Measurements from ENCODE around the gene HDAC4. TPM values are rescaled to one million over a fixed set of nuclear protein-coding genes. Genes with fewer than 3 reads are reported as not detected.

Gene HDAC4
- polyA plus RNA-seq, 6 donors from 2014 or later, result 1.5 to 6.8 (median 2.8) TPM; not detected in 1

DNA sequence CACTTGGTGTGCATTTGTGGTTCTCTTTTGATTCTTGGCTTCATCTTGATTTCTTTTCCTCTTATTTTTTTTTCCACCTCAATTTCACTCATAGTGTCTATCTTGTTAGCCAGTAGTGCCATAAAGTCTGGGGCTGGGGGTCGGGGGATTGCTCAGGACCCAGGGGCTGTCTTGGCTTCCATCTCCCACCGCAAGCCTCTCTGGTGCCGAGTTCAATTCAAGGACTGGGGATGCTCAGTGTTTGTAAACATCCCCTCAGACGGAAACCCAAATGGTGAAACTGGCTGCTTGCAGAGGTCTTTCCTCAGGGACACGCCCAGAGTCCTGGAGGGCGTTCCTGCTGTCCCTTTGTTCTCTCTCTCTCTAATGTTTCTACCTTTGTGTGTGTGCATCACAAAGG, 379.6 kb downstream of the HDAC4 start:
- Mint-ChIP-seq H3K36me3 (no peaks in the 10 kb centered on the region), H3K4me1 (no peaks in the 10 kb centered on the region), H3K27ac (no peak overlapping the region), H3K9me3 (no peaks in the 10 kb centered on the region), H3K4me3 (no peak overlapping the region), H3K27me3 (peaks cover under 1 to 17% (median 8%) of the 10 kb centered on the region in 3 donors)
- ATAC-seq (ENCODE audit: low read depth in 2 of 2), result no peak
- DNase-seq, result no peak

DNA sequence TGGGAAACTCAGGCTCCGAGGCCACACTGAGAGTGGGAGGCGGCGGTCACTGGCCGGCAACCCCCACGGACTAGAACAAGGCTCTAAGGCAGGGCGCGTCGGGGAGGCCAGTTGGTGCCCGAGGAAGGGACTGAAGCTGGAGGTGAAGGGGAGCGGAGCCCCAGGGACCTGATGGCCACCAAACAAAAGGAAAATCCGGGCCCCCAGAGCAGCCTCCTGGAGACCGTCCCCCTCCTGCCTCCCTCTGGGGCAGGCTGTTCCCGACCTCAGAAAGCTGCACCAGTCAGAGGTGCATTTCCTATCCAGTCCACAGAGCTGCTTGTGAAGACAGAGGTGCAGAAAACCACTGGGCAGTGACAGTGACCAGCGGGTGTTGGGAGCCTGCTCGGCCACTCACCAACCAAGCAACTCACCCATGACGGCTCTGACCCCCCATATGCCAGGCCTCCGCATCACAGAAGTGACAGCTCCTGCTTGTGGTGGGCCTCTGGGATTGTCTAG, 380.2 kb downstream of the HDAC4 start:
- H3K27ac Mint-ChIP-seq, result no peak overlapping the region
- no peak for DNase-seq
- H3K4me3 Mint-ChIP-seq, result no peak overlapping the region
- ATAC-seq (ENCODE audit: low read depth in 2 of 2), result no peak
- H3K36me3 Mint-ChIP-seq, result no peaks in the 10 kb centered on the region
- no peaks in the 10 kb centered on the region for H3K9me3 Mint-ChIP-seq
- H3K27me3 Mint-ChIP-seq, result peaks cover 0 to 22% (median 8%) of the 10 kb centered on the region in 3 donors
- H3K4me1 Mint-ChIP-seq, result no peaks in the 10 kb centered on the region

DNA sequence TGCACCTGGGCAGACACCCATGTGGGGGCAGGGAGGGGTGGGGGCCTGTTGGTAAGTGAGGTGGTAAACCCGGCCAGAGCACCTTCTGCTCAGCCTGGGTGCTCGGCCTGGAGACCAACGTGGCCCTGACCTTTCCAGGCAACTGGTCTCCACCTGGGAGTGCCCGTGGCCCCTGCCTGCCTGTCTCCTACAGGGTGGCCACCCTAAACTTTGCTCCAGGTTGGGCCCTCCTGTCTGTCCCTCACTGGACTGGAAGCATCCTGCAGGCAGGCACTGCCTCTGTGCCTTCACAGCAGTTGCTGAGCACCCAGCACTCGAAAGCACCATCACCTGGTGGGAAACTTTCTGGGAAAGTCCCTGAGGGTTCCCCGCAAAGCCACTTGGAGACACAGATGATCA, 381.6 kb downstream of the HDAC4 start:
- Mint-ChIP-seq H3K27ac (no peak overlapping the region), H3K27me3 (peaks cover 0 to 23% (median 8%) of the 10 kb centered on the region in 3 donors), H3K4me3 (no peak overlapping the region), H3K36me3 (no peaks in the 10 kb centered on the region), H3K4me1 (no peaks in the 10 kb centered on the region), H3K9me3 (no peaks in the 10 kb centered on the region)
- no peak for ATAC-seq (ENCODE audit: low read depth in 2 of 2)
- no peak for DNase-seq

DNA sequence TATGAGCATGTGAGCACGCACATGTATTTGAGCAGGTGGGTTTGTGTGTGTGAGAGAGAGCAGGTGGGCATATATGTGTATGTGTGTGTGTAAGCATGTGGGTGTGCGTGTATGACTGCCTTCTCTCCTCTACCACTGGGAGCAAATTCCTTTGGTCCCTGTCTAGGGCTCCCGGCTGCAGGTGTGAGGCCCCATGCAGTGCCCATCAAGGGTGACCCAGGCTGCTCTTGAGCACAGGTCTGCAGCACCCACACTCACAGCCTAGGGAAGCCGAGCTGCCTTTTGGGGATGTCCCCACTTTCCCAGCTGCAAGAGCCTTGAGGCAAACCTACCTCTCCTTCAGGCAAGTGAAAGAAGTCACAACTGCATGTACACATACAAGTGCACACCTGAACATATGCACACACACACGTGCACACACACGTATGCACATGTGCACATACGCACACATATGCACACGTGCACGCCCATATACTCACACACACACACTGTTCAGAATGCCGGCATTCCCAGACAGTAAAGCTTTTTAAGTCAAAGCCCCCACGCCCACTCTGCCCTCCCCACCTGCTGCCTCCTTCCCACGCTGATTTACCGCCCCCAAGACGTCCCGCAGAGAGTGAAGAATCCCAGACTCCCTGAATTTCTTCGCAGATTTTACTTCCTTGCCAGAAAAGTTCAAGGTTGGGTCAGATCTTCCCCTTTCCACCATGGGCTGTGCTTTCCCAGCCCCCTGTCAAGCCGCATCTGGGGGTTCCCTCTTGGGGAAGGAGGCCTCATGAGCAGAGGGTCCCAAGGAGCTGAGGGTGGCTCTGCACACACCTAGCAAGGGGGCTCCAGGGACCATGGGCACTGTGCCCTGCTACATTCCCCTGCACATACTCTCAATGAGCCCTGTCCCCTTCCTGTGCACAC, 382.3 kb downstream of the HDAC4 start:
- DNase-seq (no peak), ATAC-seq (ENCODE audit: low read depth in 2 of 2) (no peak)
- Mint-ChIP-seq H3K4me1 (no peaks in the 10 kb centered on the region), H3K9me3 (no peaks in the 10 kb centered on the region), H3K4me3 (no peak overlapping the region), H3K36me3 (no peaks in the 10 kb centered on the region), H3K27ac (peak overlapping the region in 1 of 6 donors; percentile 30), H3K27me3 (peaks cover 0 to 23% (median 8%) of the 10 kb centered on the region in 3 donors)

DNA sequence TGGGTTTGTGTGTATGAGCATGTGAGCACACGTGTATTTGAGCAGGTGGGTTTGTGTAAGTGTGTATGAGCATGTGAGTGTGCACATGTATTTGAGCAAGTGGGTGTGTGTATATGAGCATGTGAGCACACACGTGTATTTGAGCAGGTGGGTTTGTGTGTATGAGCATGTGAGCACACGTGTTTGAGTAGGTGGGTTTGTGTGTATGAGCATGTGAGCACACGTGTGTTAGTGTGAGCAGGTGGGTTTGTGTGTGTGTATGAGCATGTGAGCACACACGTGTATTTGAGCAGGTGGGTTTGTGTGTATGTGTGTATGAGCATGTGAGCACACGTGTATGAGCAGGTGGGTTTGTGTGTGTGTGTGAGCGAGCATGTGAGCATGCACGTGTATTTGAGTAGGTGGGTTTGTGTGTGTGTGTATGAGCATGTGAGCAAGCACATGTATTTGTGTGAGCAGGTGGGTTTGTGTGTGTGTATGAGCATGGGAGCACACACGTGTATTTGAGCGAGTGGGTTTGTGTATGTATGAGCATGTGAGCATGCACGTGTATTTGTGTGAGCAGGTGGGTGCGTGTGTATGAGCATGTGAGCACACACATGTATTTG, 383.2 kb downstream of the HDAC4 start:
- Mint-ChIP-seq H3K4me3 (no peak overlapping the region), H3K36me3 (no peaks in the 10 kb centered on the region), H3K27ac (no peak overlapping the region), H3K4me1 (no peaks in the 10 kb centered on the region), H3K27me3 (peaks cover 0 to 20% (median 8%) of the 10 kb centered on the region in 3 donors), H3K9me3 (no peaks in the 10 kb centered on the region)
- ATAC-seq (ENCODE audit: low read depth in 2 of 2), result no peak
- DNase-seq, result no peak

DNA sequence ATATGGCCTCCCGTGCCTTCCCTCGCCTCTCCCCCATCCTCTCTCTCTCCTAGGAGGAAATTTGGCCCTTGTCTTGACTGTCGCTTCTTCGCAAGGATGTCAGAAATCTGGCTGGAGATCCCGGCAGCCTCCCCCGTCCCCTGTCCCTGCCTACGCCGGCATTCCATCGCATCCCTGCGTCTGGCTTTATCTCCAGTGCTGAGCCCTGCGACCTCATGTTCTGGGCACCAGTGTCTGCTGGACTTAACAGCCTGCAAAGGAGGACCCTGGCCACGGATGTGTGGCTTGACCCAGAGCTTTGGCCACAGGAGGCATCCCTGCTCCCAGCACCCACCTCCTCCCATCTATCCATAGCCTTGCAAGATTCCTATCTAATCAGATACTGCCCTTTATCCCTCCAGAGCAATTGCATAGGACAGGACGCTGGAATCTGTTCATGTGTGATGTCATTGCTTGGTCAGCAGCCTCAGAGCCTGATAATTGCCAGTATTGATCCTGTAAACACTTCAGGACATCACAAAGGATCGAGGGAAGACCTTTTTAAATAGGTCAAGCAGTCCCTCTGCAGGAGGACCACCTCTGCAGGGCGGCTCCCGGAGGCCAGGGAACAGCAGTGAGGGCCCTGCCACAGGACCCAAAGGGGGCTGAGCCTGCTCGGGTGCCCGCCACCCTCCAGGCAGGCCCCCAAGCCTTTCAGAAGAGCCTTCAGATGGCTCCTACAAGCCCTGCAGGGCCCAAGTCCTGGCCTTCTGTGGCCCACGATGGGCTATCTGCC, 384.7 kb downstream of the HDAC4 start:
- DNase-seq, result no peak
- no peak for ATAC-seq (ENCODE audit: low read depth in 2 of 2)
- H3K4me1 Mint-ChIP-seq, result no peaks in the 10 kb centered on the region

DNA sequence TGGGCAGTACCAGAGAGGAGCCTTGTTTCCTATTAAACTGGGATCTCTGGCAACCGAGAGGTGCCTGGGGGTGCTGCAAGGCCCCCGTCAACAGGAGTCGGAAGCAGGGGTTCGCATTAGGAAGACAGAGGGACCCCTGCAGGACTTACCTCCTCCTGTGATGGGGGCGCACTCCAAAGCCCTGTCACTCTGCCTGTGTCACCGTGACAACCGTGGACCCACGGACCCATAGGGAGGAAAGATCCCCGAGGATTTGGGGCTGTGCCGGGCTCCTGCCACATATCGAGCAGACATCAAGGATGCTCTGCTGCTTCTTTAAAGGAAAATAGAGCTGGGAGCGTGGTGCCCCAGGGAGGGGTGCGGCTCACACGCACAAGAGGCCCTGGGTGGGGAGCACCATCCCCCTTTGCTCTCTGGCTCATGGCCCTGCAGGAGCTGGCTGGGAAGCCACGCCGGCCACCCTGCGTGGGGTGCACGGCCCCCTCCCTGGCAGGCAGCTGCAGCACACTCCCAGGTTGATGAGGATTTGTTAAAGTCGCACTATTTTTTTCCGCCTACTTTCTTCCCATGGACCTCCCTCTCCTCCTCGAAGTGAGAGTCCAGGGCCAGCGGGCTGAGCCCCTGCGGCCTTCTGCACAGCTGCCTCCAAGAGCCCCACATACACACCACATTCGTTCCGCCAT, 385.5 kb downstream of the HDAC4 start:
- no peak for ATAC-seq (ENCODE audit: low read depth in 2 of 2)
- Mint-ChIP-seq H3K4me1 (no peaks in the 10 kb centered on the region), H3K4me3 (no peak overlapping the region), H3K27me3 (peaks cover 0 to 14% (median 8%) of the 10 kb centered on the region in 3 donors), H3K36me3 (no peaks in the 10 kb centered on the region), H3K27ac (no peak overlapping the region), H3K9me3 (no peaks in the 10 kb centered on the region)
- DNase-seq, result no peak

More for the DNA sequence above, 384.7 kb downstream of the HDAC4 start:
- H3K27ac Mint-ChIP-seq, result no peak overlapping the region
- H3K4me3 Mint-ChIP-seq, result no peak overlapping the region
- peaks cover 0 to 15% (median 8%) of the 10 kb centered on the region in 3 donors for H3K27me3 Mint-ChIP-seq
- H3K36me3 Mint-ChIP-seq, result no peaks in the 10 kb centered on the region
- H3K9me3 Mint-ChIP-seq, result no peaks in the 10 kb centered on the region

DNA sequence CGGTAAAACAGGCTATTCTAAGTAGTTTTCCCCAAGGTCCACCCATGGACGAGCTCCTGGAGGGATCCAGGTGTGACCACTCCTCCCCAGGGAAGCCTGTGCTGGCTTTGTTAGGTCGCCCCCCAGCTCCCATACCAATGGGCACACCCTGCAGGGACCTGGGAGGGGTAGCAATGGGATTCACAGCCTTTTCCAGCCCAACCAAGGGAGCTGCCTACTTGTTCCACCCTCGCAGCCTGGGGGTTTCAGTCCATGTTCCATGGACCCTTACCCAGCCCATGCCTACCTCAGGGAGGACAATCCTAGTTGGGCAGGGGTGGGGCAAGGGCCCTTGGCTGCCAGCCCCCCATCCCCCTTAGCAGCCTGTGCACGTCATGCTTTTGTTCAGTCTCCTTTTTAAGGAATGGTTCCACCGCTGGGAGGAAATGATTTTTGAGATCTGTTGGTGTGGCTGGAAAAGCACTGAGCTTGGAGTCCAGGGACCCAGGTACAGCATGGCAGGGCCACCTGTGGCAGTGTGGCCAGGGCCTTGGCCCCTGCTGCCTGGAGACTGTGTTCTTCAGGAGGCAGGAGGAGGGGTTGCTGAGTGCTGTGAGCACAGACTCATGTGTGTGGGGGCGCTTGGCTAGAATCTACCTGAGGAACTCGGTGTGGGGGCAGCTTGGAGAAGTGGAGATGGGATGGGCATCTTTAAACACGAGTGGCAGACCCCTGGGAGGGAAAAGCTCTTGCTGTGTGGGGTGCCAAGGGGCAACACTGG, 386.2 kb downstream of the HDAC4 start:
- H3K4me1 Mint-ChIP-seq, result no peaks in the 10 kb centered on the region
- ATAC-seq (ENCODE audit: low read depth in 2 of 2) (no peak), DNase-seq (no peak)
- H3K36me3 Mint-ChIP-seq, result no peaks in the 10 kb centered on the region
- H3K27me3 Mint-ChIP-seq, result peaks cover 0 to 13% (median under 1%) of the 10 kb centered on the region in 3 donors
- H3K4me3 Mint-ChIP-seq, result no peak overlapping the region
- no peaks in the 10 kb centered on the region for H3K9me3 Mint-ChIP-seq
- no peak overlapping the region for H3K27ac Mint-ChIP-seq

DNA sequence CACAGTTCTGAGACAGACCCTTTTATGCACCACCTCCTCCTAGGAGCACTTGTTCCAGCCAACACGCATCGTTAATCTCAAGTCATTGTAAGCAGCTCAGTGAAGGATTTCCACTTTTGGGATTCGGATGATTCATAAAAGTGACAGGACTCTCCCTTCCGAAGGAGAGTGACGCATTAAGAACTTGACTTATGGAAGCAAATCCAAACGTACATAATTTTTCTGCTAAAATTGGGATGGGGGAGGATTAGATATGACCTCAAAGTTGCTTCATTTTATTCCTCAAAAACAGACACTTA, 387.2 kb downstream of the HDAC4 start:
- no peak overlapping the region for H3K27ac Mint-ChIP-seq
- H3K4me1 Mint-ChIP-seq, result no peaks in the 10 kb centered on the region
- DNase-seq (no peak), ATAC-seq (ENCODE audit: low read depth in 2 of 2) (no peak)
- peaks cover 0 to 23% (median 4%) of the 10 kb centered on the region in 3 donors for H3K27me3 Mint-ChIP-seq
- H3K9me3 Mint-ChIP-seq, result peaks cover 0 to 2% (median 0%) of the 10 kb centered on the region in 7 donors
- H3K4me3 Mint-ChIP-seq, result no peak overlapping the region
- no peaks in the 10 kb centered on the region for H3K36me3 Mint-ChIP-seq

DNA sequence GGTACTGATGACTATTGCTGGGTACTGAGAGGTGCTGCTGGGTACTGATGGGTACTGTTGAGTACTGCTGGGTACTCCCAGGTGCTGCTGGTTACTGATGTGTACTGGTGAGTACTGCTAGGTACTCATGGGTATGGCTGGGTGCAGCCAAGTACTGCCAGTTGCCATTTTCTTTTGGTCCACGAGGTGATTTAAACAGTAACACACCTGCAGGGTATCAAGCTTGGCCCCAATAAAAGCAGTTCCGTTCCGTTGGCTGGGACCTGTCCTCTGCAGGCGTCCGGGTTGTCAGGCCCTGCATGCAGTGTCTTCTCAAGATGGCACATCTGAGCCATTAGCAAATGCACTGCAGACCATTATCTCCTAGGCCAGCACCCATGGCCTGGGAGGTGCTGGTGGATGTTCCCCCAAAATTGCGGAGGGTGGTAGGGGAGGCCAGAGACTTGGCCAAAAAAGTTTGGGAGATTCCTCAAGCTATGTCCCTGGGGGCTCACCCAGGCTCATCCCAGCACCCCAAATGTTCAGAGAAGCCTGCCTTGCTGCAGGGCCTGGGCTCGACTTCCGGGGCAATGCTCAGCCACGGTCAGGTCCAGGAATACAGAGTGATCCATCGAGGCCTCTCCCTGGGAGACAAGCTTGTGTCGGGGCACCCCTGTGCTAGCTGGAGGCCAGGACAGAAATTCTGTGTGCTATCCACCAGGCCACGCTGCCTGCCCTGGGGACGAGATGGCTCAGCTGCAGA, 387.7 kb downstream of the HDAC4 start:
- Mint-ChIP-seq H3K4me3 (no peak overlapping the region), H3K9me3 (peaks cover 0 to 2% (median 0%) of the 10 kb centered on the region in 7 donors), H3K27me3 (peaks cover 0 to 28% (median 4%) of the 10 kb centered on the region in 3 donors), H3K27ac (no peak overlapping the region), H3K4me1 (no peaks in the 10 kb centered on the region), H3K36me3 (no peaks in the 10 kb centered on the region)
- ATAC-seq (ENCODE audit: low read depth in 2 of 2) (no peak), DNase-seq (no peak)

DNA sequence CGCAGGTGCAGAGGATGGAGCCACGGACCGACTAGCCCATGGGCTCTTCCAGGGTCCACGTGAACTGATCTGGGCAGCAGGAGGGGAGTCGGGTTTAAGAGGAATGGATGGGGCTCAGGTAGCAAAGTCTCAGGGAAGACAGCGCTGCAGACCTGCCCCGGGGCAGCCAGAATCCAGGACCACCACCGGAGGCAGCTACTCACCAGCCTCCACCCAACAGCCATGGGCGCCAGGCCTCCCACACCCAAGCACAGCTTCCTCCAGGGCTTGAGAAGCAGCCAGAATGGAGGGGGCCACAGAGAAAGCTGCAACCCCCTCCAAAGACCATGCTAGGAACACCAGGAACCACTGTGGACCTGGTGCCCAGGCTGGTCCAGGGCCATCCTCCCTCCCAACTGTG, 388.6 kb downstream of the HDAC4 start:
- H3K4me1 Mint-ChIP-seq, result no peaks in the 10 kb centered on the region
- H3K27ac Mint-ChIP-seq, result peak overlapping the region in 1 of 6 donors; percentile 8
- H3K27me3 Mint-ChIP-seq, result peaks cover 0 to 32% (median 4%) of the 10 kb centered on the region in 3 donors
- peaks cover 0 to 2% (median 0%) of the 10 kb centered on the region in 7 donors for H3K9me3 Mint-ChIP-seq
- DNase-seq, result no peak
- no peak for ATAC-seq (ENCODE audit: low read depth in 2 of 2)
- H3K36me3 Mint-ChIP-seq, result no peaks in the 10 kb centered on the region
- H3K4me3 Mint-ChIP-seq, result no peak overlapping the region

DNA sequence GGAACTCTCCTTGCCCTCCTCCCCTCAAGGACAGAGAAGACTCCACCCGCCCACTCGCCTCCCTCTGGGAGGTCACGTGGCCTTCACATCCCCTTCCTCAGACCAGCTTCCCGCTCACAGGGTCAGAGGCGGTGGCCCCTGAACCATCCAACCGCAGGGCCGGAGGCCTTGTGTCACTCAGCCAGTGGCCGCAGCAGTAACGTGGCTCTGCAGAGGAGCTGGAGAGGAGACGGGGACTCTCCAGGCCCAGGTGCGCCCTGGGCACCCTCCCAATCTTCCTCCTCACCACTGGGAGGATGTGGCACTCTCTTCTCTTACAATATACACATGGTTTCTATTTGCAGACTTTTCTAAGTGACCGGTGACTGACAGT, 391.2 kb downstream of the HDAC4 start:
- Mint-ChIP-seq H3K9me3 (peaks cover 0 to 6% (median 0%) of the 10 kb centered on the region in 7 donors), H3K27ac (no peak overlapping the region), H3K27me3 (peaks cover 12 to 39% (median 13%) of the 10 kb centered on the region in 3 donors), H3K36me3 (no peaks in the 10 kb centered on the region), H3K4me1 (no peaks in the 10 kb centered on the region), H3K4me3 (peak overlapping the region in 1 of 8 donors; percentile 25)
- DNase-seq (no peak), ATAC-seq (ENCODE audit: low read depth in 2 of 2) (no peak)
